ENCODE data around the gene TAF1C.
"Not testable (repeated sequence)": the region's sequence is repeated elsewhere in the genome, so short reads cannot be mapped to it uniquely, and the experiment has no call there.

Gene TAF1C

GRCh38 chr16:84218176-84218823 is 31.4 kb upstream of the TAF1C start:
- no peaks in the 10 kb centered on the region for H3K9me3 ChIP-seq (ENCODE audit: low read length)
- H3K27me3 ChIP-seq (ENCODE audit: insufficient read depth, low read length): 0 out of 2 replicates have a peak, but pooled peaks cover 16% of the 10 kb centered on the region
- no peak for TF ChIP-seq EZH2 (IDR thresholded peaks at IDR 0.05; ENCODE audit: borderline replicate concordance, low read length)
- TF ChIP-seq CTCF (IDR thresholded peaks at IDR 0.05; ENCODE audit: low read length): no peak
- H3K9ac ChIP-seq (ENCODE audit: low read length): no peak overlapping the region
- no peak overlapping the region for H3K4me2 ChIP-seq (ENCODE audit: low read length)
- no peaks in the 10 kb centered on the region for H3K9me2 ChIP-seq (ENCODE audit: low read depth, low read length)
- H3F3A ChIP-seq (ENCODE audit: insufficient read depth, low read length): no peaks in the 10 kb centered on the region
- no peaks in the 10 kb centered on the region for H4K20me1 ChIP-seq (ENCODE audit: insufficient read depth, low read length)
- H3K4me3 ChIP-seq (ENCODE audit: low read depth, low read length, poor library complexity, severe bottlenecking): no peak overlapping the region
- H3K36me3 ChIP-seq (ENCODE audit: insufficient read depth, low read length): no peaks in the 10 kb centered on the region
- no peak overlapping the region for H2AFZ ChIP-seq (ENCODE audit: low read length)
- no peaks in the 10 kb centered on the region for H3K4me1 ChIP-seq (ENCODE audit: insufficient read depth, low read length, severe bottlenecking)
- H3K79me2 ChIP-seq (ENCODE audit: insufficient read depth, low read length): no peaks in the 10 kb centered on the region
- H3K27ac ChIP-seq (ENCODE audit: low read depth, low read length, poor library complexity, severe bottlenecking): no peak overlapping the region

GRCh38 chr16:84216144-84216543 is 29.3 kb upstream of the TAF1C start:
- H3K27me3 ChIP-seq (ENCODE audit: insufficient read depth, low read length): 0 out of 2 replicates have a peak, but pooled peaks cover 16% of the 10 kb centered on the region
- not testable (repeated sequence) for H3K9ac ChIP-seq (ENCODE audit: low read length); H3K27ac ChIP-seq (ENCODE audit: low read depth, low read length, poor library complexity, severe bottlenecking)

GRCh38 chr16:84215531-84215930 is 28.7 kb upstream of the TAF1C start:
- H3K4me1 ChIP-seq (ENCODE audit: insufficient read depth, low read length, severe bottlenecking): no peaks in the 10 kb centered on the region
- H3K79me2 ChIP-seq (ENCODE audit: insufficient read depth, low read length): no peaks in the 10 kb centered on the region
- no peak overlapping the region for H3K4me2 ChIP-seq (ENCODE audit: low read length)
- H2AFZ ChIP-seq (ENCODE audit: low read length): no peak overlapping the region
- 0 out of 2 replicates have a peak, but pooled peaks cover 16% of the 10 kb centered on the region for H3K27me3 ChIP-seq (ENCODE audit: insufficient read depth, low read length)
- H3K27ac ChIP-seq (ENCODE audit: low read depth, low read length, poor library complexity, severe bottlenecking): no peak overlapping the region
- no peaks in the 10 kb centered on the region for H3K9me3 ChIP-seq (ENCODE audit: low read length)
- no peaks in the 10 kb centered on the region for H3K36me3 ChIP-seq (ENCODE audit: insufficient read depth, low read length)
- TF ChIP-seq EZH2 (IDR thresholded peaks at IDR 0.05; ENCODE audit: borderline replicate concordance, low read length) (no peak), CTCF (IDR thresholded peaks at IDR 0.05; ENCODE audit: low read length) (no peak)
- no peaks in the 10 kb centered on the region for H3F3A ChIP-seq (ENCODE audit: insufficient read depth, low read length)
- no peak overlapping the region for H3K4me3 ChIP-seq (ENCODE audit: low read depth, low read length, poor library complexity, severe bottlenecking)
- H3K9me2 ChIP-seq (ENCODE audit: low read depth, low read length): no peaks in the 10 kb centered on the region
- no peak overlapping the region for H3K9ac ChIP-seq (ENCODE audit: low read length)
- H4K20me1 ChIP-seq (ENCODE audit: insufficient read depth, low read length): no peaks in the 10 kb centered on the region

More at GRCh38 chr16:84216144-84216543, 29.3 kb upstream of the TAF1C start:
- H3K36me3 ChIP-seq (ENCODE audit: insufficient read depth, low read length); H3K4me3 ChIP-seq (ENCODE audit: low read depth, low read length, poor library complexity, severe bottlenecking); H3K4me1 ChIP-seq (ENCODE audit: insufficient read depth, low read length, severe bottlenecking); H3F3A ChIP-seq (ENCODE audit: insufficient read depth, low read length); H3K79me2 ChIP-seq (ENCODE audit: insufficient read depth, low read length); H3K9me3 ChIP-seq (ENCODE audit: low read length); H2AFZ ChIP-seq (ENCODE audit: low read length); H4K20me1 ChIP-seq (ENCODE audit: insufficient read depth, low read length); H3K4me2 ChIP-seq (ENCODE audit: low read length); H3K9me2 ChIP-seq (ENCODE audit: low read depth, low read length): not testable (repeated sequence)

Measured in OCI-LY1 (cell line).